LNCaP clone FGC (cell line): ENCODE data around the gene PROC.

Experiments
- DNase-seq: peaks from one replicate; pipeline ENCODE4 v3.0.0-alpha.2; 2011; ENCODE audit warnings: low read depth
- H3K4me3 ChIP-seq: 2 replicates; pipeline ENCODE4 v1.5.1; 2011; ENCODE audit warnings: mild to moderate bottlenecking, low read depth, low read length, control low read depth
- TF ChIP-seq, protein P1 (sequence below): IDR thresholded peaks from 2 replicates; pipeline ENCODE4 v1.5.1; 2012; ENCODE audit warnings: mild to moderate bottlenecking; ENCODE audit not compliant: control insufficient read depth, insufficient read depth; ENCODE audit errors: extremely low read depth

Gene PROC

GRCh38 chr2:127414638-127415592 lies 3.3 kb upstream of the PROC start:
- DNase-seq, result no peak
- no peak overlapping the region for H3K4me3 ChIP-seq
- TF ChIP-seq, protein P1, sequence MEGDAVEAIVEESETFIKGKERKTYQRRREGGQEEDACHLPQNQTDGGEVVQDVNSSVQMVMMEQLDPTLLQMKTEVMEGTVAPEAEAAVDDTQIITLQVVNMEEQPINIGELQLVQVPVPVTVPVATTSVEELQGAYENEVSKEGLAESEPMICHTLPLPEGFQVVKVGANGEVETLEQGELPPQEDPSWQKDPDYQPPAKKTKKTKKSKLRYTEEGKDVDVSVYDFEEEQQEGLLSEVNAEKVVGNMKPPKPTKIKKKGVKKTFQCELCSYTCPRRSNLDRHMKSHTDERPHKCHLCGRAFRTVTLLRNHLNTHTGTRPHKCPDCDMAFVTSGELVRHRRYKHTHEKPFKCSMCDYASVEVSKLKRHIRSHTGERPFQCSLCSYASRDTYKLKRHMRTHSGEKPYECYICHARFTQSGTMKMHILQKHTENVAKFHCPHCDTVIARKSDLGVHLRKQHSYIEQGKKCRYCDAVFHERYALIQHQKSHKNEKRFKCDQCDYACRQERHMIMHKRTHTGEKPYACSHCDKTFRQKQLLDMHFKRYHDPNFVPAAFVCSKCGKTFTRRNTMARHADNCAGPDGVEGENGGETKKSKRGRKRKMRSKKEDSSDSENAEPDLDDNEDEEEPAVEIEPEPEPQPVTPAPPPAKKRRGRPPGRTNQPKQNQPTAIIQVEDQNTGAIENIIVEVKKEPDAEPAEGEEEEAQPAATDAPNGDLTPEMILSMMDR, result no peak

DNA sequence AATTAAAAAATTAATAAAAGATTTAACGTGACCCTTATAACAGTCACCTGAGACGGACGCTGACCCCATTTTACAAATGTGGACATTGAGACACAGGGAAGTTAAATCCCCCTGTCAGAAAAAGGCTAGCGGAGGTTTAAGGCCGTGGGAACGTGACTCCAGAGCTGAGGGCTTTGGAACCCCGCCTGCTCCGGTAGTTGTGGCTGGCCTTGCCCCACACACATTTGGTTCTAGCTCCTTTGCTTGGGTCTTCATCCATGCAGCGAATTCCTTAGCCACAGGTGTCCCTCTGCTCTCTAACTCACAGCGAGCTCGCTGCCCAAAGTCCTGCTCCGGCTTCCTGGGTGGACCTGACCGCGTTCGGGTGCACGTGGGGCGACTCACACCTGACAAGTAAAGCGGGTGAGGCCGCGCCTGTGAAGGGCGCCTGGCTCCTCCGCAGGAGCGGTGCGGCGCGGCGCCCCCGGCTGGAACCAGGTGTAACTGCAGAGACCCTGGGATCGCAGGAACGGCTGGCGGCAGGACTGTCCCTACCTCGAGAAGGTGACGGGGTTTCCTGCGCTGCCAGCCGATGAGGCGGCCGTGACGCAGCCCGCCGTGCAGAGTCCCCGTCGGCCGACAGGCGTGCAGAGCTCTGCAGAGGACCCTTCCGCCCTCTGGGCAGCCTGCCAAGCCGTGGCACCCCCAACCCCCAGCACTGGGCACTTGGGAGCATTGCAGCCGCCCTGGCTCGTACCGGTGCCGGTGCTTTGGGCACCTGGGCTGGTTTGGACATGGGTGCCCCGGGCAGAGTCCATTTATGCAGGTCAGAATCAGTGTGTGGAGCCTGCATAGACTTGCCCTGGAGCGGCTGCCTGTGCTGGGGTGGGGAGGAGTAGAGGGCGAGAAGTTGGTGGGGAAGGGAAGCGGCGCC lies 2.4 kb upstream of the PROC start:
- DNase-seq, result no peak
- H3K4me3 ChIP-seq, result no peak overlapping the region

GRCh38 chr2:127416506-127417001 lies 1.7 kb upstream of the PROC start:
- TF ChIP-seq, protein P1, result no peak
- H3K4me3 ChIP-seq, result no peak overlapping the region
- no peak for DNase-seq

More for the DNA sequence above, 2.4 kb upstream of the PROC start:
- TF ChIP-seq, protein P1, result no peak

DNA sequence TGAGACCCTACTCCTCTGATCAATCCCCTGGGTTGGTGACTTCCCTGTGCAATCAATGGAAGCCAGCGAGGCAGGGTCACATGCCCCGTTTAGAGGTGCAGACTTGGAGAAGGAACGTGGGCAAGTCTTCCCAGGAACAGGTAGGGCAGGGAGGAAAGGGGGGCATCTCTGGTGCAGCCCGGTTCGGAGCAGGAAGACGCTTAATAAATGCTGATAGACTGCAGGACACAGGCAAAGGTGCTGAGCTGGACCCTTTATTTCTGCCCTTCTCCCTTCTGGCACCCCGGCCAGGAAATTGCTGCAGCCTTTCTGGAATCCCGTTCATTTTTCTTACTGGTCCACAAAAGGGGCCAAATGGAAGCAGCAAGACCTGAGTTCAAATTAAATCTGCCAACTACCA lies 821 bp upstream of the PROC start:
- no peak for DNase-seq
- no peak overlapping the region for H3K4me3 ChIP-seq
- TF ChIP-seq, protein P1, result no peak

GRCh38 chr2:127419112-127419430 lies 844 bp downstream of the PROC start:
- no peak overlapping the region for H3K4me3 ChIP-seq
- TF ChIP-seq, protein P1, result no peak

GRCh38 chr2:127419448-127420038 lies 1.3 kb downstream of the PROC start:
- TF ChIP-seq, protein P1, result no peak
- H3K4me3 ChIP-seq, result no peak overlapping the region
- no peak for DNase-seq

More at GRCh38 chr2:127419112-127419430, 844 bp downstream of the PROC start:
- no peak for DNase-seq
